ENCODE measurements around the gene IFRD2.

The IFRD2 gene

GRCh38 chr3:50258979-50259378 is 33.2 kb downstream of the IFRD2 start:
- no peak for TF ChIP-seq CTCF (conservative IDR thresholded peaks at IDR 0.05; ENCODE audit: low read depth, low read length)
- no peak for DNase-seq (ENCODE audit: low read depth)
- no peak overlapping the region for H3K4me3 ChIP-seq (ENCODE audit: low read depth, low read length)

GRCh38 chr3:50258029-50258680 is 34.1 kb downstream of the IFRD2 start:
- no peak overlapping the region for H3K4me3 ChIP-seq (ENCODE audit: low read depth, low read length)
- no peak for TF ChIP-seq CTCF (conservative IDR thresholded peaks at IDR 0.05; ENCODE audit: low read depth, low read length)
- DNase-seq (ENCODE audit: low read depth): no peak

- peak; percentile 55 for DNase-seq (ENCODE audit: low read depth)
- TF ChIP-seq CTCF (conservative IDR thresholded peaks at IDR 0.05; ENCODE audit: low read depth, low read length): peak; percentile 76
Measured at GRCh38 chr3:50256978-50257890, 35.0 kb downstream of the IFRD2 start.

GRCh38 chr3:50255251-50255615 is 37.0 kb downstream of the IFRD2 start:
- no peak overlapping the region for H3K4me3 ChIP-seq (ENCODE audit: low read depth, low read length)
- TF ChIP-seq CTCF (conservative IDR thresholded peaks at IDR 0.05; ENCODE audit: low read depth, low read length): no peak
- DNase-seq (ENCODE audit: low read depth): no peak

More at GRCh38 chr3:50256978-50257890, 35.0 kb downstream of the IFRD2 start:
- no peak overlapping the region for H3K4me3 ChIP-seq (ENCODE audit: low read depth, low read length)

GRCh38 chr3:50254577-50255250 is 37.5 kb downstream of the IFRD2 start:
- no peak overlapping the region for H3K4me3 ChIP-seq (ENCODE audit: low read depth, low read length)
- peak; percentile 69 for DNase-seq (ENCODE audit: low read depth)
- TF ChIP-seq CTCF (conservative IDR thresholded peaks at IDR 0.05; ENCODE audit: low read depth, low read length): no peak

GRCh38 chr3:50251220-50251619 is 41.0 kb downstream of the IFRD2 start:
- H3K4me3 ChIP-seq (ENCODE audit: low read depth, low read length): no peak overlapping the region
- no peak for TF ChIP-seq CTCF (conservative IDR thresholded peaks at IDR 0.05; ENCODE audit: low read depth, low read length)
- DNase-seq (ENCODE audit: low read depth): peak; percentile 84
